Suprapubic skin (tissue), 4 donors: ENCODE measurements around the gene PUS1. TPM values are rescaled to one million over a fixed set of nuclear protein-coding genes. Genes with fewer than 3 reads are reported as not detected.
A peak's percentile ranks its signal among the peaks of the same experiment; 100 is the strongest.

Source experiments
- DNase-seq, 2 donors: peaks; one replicate each; pipeline ENCODE4 v3.0.0-alpha.2; 2019; ENCODE audit warnings: low spot score in 2 of 2
- H3K27ac ChIP-seq: fragments of 200-600 bp; sonication (generic); one replicate; pipeline ENCODE4 v1.5.1; 2019
- H3K27me3 ChIP-seq: fragments of 200-600 bp; sonication (generic); one replicate; pipeline ENCODE4 v1.5.1; 2019
- H3K36me3 ChIP-seq: fragments of 200-600 bp; sonication (generic); one replicate; pipeline ENCODE4 v1.5.1; 2019
- H3K4me1 ChIP-seq: fragments of 200-600 bp; sonication (generic); one replicate; pipeline ENCODE4 v1.5.1; 2019
- H3K4me3 ChIP-seq: fragments of 200-600 bp; sonication (generic); one replicate; pipeline ENCODE4 v1.5.1; 2019; ENCODE audit warnings: mild to moderate bottlenecking
- H3K9me3 ChIP-seq: fragments of 200-600 bp; sonication (generic); one replicate; pipeline ENCODE4 v1.5.1; 2019
- EP300 ChIP-seq: sonication (generic); formaldehyde crosslinking; IDR thresholded peaks from one replicate; pipeline ENCODE4 v1.6.1; 2017; ENCODE audit warnings: antibody characterized with exemption
- POLR2A ChIP-seq, 2 donors: fragments of 450-650 bp; IDR thresholded peaks; one replicate each; pipeline ENCODE4 v1.6.1; 2017; ENCODE audit warnings: antibody characterized with exemption in 2 of 2, mild to moderate bottlenecking in 2 of 2, moderate library complexity in 2 of 2
- POLR2AphosphoS5 ChIP-seq, 3 donors: sonication (generic); formaldehyde crosslinking; IDR thresholded peaks; one replicate each; pipeline ENCODE4 v1.6.1; 2017; ENCODE audit warnings: antibody characterized with exemption in 3 of 3
- WGBS: methylation state at CpG from one replicate; pipeline ENCODE4 v1.1.5; 2018; 5-methylcytosine and 5-hydroxymethylcytosine counted together
- total RNA-seq, 4 donors: library from RNA; depleted of rRNA; stranded (reverse); fragments of >200 nt; gene quantifications; one replicate each; pipeline ENCODE4 v1.1.0, GENCODE V29; 2016
- TF ChIP-seq, protein P1 (sequence below), 2 donors: fragments of 200-600 bp in 1 of 2; fragments of 450-650 bp in 1 of 2; sonication (generic) in 1 of 2; IDR thresholded peaks; one replicate each; pipeline ENCODE4 v1.5.1; 2016 to 2019; ENCODE audit warnings: antibody characterized with exemption in 2 of 2, mild to moderate bottlenecking in 1 of 2, moderate library complexity in 1 of 2

PUS1 gene
- total RNA-seq, 4 donors from 2014 or later, result 16.3 to 24.4 (median 21.8) TPM

- 93% methylated on average over 45 of the region's 46 CpGs for WGBS
- peaks cover 45% of the 10 kb centered on the region for H3K36me3 ChIP-seq
These were observed 12.3 kb downstream of the PUS1 start for GRCh38 chr12:131941116-131941986.

GRCh38 chr12:131941987-131942341, 12.9 kb downstream of the PUS1 start:
- no peaks in the 10 kb centered on the region for H3K9me3 ChIP-seq
- peak; percentile 29 to 49 for DNase-seq
- no peak overlapping the region for H3K4me3 ChIP-seq
- H3K27me3 ChIP-seq, result no peaks in the 10 kb centered on the region
- H3K4me1 ChIP-seq, result peaks cover 5% of the 10 kb centered on the region
- TF ChIP-seq POLR2A (IDR thresholded peaks at IDR 0.05), result no peak
- TF ChIP-seq POLR2AphosphoS5 (IDR thresholded peaks at IDR 0.05), result no peak
- TF ChIP-seq, protein P1, sequence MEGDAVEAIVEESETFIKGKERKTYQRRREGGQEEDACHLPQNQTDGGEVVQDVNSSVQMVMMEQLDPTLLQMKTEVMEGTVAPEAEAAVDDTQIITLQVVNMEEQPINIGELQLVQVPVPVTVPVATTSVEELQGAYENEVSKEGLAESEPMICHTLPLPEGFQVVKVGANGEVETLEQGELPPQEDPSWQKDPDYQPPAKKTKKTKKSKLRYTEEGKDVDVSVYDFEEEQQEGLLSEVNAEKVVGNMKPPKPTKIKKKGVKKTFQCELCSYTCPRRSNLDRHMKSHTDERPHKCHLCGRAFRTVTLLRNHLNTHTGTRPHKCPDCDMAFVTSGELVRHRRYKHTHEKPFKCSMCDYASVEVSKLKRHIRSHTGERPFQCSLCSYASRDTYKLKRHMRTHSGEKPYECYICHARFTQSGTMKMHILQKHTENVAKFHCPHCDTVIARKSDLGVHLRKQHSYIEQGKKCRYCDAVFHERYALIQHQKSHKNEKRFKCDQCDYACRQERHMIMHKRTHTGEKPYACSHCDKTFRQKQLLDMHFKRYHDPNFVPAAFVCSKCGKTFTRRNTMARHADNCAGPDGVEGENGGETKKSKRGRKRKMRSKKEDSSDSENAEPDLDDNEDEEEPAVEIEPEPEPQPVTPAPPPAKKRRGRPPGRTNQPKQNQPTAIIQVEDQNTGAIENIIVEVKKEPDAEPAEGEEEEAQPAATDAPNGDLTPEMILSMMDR (IDR thresholded peaks at IDR 0.05), result no peak
- no peak for TF ChIP-seq EP300
- no peak overlapping the region for H3K27ac ChIP-seq
- 89% methylated on average over 7 of the region's 7 CpGs for WGBS
- peaks cover 40% of the 10 kb centered on the region for H3K36me3 ChIP-seq

More at GRCh38 chr12:131941116-131941986, 12.3 kb downstream of the PUS1 start:
- H3K4me1 ChIP-seq, result peaks cover 5% of the 10 kb centered on the region
- DNase-seq, result peak; percentile 59 to 76
- H3K9me3 ChIP-seq, result no peaks in the 10 kb centered on the region
- H3K4me3 ChIP-seq, result no peak overlapping the region
- no peaks in the 10 kb centered on the region for H3K27me3 ChIP-seq
- TF ChIP-seq POLR2A (IDR thresholded peaks at IDR 0.05) (no peak), POLR2AphosphoS5 (IDR thresholded peaks at IDR 0.05) (no peak), EP300 (no peak)
- TF ChIP-seq, protein P1 (IDR thresholded peaks at IDR 0.05), result no peak
- no peak overlapping the region for H3K27ac ChIP-seq

DNA sequence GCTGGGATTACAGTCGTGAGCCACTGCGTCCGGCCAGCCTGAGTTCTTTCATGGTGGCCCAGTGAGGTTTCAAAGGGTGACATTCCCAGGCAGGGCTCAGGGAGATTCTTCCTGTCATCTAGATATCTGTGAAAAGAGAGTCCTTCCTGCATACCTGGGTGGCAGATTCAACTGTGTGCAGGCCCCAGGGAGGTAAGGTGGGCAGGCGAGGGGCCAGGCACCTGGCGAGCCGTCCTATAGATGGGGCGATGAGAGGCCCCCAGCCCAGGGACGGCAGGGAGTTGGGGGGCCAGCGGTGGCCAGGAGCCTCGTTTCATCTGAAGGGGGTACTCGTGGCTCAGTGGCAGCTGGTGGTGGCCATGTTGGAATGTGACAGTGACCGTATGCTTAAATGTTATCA, 13.6 kb downstream of the PUS1 start:
- DNase-seq, result peak; percentile 41 to 45
- no peaks in the 10 kb centered on the region for H3K9me3 ChIP-seq
- H3K4me1 ChIP-seq, result peaks cover 5% of the 10 kb centered on the region
- no peak overlapping the region for H3K4me3 ChIP-seq
- H3K27ac ChIP-seq, result no peak overlapping the region
- TF ChIP-seq EP300 (no peak), POLR2AphosphoS5 (IDR thresholded peaks at IDR 0.05) (no peak), POLR2A (IDR thresholded peaks at IDR 0.05) (no peak)
- TF ChIP-seq, protein P1 (IDR thresholded peaks at IDR 0.05), result no peak
- H3K36me3 ChIP-seq, result peaks cover 40% of the 10 kb centered on the region
- no peaks in the 10 kb centered on the region for H3K27me3 ChIP-seq
- 98% methylated on average over 12 of the region's 12 CpGs for WGBS

DNA sequence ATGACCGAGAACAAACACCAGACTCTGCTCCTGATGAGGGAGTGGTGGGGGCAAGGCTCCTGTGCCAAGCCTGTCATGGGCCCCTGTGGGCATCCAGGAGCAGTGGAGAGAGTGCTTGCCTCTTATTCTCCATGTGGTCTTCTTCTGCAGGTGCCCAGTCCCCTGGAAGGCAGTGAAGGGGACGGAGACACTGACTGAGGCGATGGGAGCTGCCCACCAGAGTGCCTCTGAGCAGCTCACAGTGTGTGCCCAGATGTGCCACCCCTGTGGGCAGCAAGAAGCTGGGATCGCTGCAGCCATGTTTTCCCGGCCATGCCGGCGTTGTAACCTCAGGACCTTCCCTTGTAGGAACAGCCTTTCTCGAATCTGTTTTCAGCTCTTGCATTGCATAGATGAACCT, 14.3 kb downstream of the PUS1 start:
- H3K9me3 ChIP-seq, result no peaks in the 10 kb centered on the region
- no peaks in the 10 kb centered on the region for H3K27me3 ChIP-seq
- H3K27ac ChIP-seq, result no peak overlapping the region
- H3K36me3 ChIP-seq, result peaks cover 40% of the 10 kb centered on the region
- TF ChIP-seq, protein P1 (IDR thresholded peaks at IDR 0.05), result no peak
- TF ChIP-seq POLR2AphosphoS5 (IDR thresholded peaks at IDR 0.05), result no peak
- no peak for TF ChIP-seq POLR2A (IDR thresholded peaks at IDR 0.05)
- no peak for TF ChIP-seq EP300
- peak; percentile 45 to 47 for DNase-seq
- peaks cover 5% of the 10 kb centered on the region for H3K4me1 ChIP-seq
- no peak overlapping the region for H3K4me3 ChIP-seq
- WGBS, result 88% methylated on average over 8 of the region's 8 CpGs

DNA sequence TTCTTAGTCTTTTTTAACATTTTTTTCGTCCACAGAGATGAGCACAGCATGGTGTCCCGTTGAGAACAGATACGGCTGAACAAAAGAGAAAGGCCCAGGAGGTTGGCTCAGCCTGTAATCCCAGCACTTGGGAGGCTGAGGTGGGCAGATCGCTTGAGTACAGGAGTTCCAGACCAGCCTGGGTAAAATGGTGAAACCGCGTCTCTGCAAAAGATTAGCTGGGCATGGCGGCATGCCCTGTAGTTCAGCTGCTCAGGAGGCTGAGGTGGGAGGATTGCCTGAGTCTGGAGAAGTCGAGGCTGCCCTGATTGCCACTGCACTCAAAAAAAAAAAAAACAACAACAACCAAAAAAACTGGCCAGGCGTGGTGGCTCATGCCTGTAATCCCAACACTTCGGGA, 14.8 kb downstream of the PUS1 start:
- DNase-seq, result peak in 1 of 2 donors; percentile 16
- Histone ChIP-seq H3K36me3 (peaks cover 40% of the 10 kb centered on the region), H3K9me3 (no peaks in the 10 kb centered on the region), H3K27ac (no peak overlapping the region), H3K4me3 (no peak overlapping the region), H3K4me1 (peaks cover 8% of the 10 kb centered on the region), H3K27me3 (no peaks in the 10 kb centered on the region)
- 97% methylated on average over 10 of the region's 10 CpGs for WGBS
- TF ChIP-seq POLR2A (IDR thresholded peaks at IDR 0.05) (no peak), POLR2AphosphoS5 (IDR thresholded peaks at IDR 0.05) (no peak), EP300 (no peak)
- TF ChIP-seq, protein P1 (IDR thresholded peaks at IDR 0.05), result no peak
